Tibial nerve (tissue), 4 donors: Measurements from ENCODE around the gene ZCCHC7. TPM values are rescaled to one million over a fixed set of nuclear protein-coding genes. Genes with fewer than 3 reads are reported as not detected.

Source experiments
- DNase-seq, 2 donors: peaks; one replicate each; pipeline ENCODE4 v3.0.0-alpha.2; 2019; ENCODE audit warnings: low spot score in 2 of 2
- H3K27ac ChIP-seq, 4 donors: fragments of 200-600 bp; sonication (generic) in 3 of 4; one replicate each; pipeline ENCODE4 v1.5.1; 2017 to 2019; ENCODE audit warnings: mild to moderate bottlenecking in 1 of 4
- H3K27me3 ChIP-seq, 2 donors: fragments of 200-600 bp; sonication (generic) in 1 of 2; one replicate each; pipeline versions ENCODE4 v1.5.1 to v1.6.0; 2017 to 2019
- H3K36me3 ChIP-seq, 3 donors: fragments of 200-600 bp; sonication (generic); one replicate each; pipeline ENCODE4 v1.5.1; 2018 to 2019
- H3K4me1 ChIP-seq, 4 donors: fragments of 200-600 bp; sonication (generic) in 3 of 4; one replicate each; pipeline ENCODE4 v1.5.1; 2017 to 2019
- H3K4me3 ChIP-seq, 4 donors: fragments of 200-600 bp; sonication (generic) in 3 of 4; one replicate each; pipeline ENCODE4 v1.5.1; 2017 to 2019; ENCODE audit warnings: mild to moderate bottlenecking in 1 of 4, moderate library complexity in 1 of 4
- H3K9me3 ChIP-seq, 4 donors: fragments of 200-600 bp; sonication (generic) in 3 of 4; one replicate each; pipeline ENCODE4 v1.5.1; 2017 to 2019
- CTCF ChIP-seq, 5 experiments: fragments of 200-600 bp in 3 of 5; fragments of 450-650 bp in 2 of 5; sonication (generic) in 3 of 5; IDR thresholded peaks; one replicate each; pipeline ENCODE4 v1.5.1; 2016 to 2019; ENCODE audit warnings: antibody characterized with exemption in 5 of 5, mild to moderate bottlenecking in 3 of 5, moderate library complexity in 2 of 5
- EP300 ChIP-seq, 2 donors: sonication (generic); formaldehyde crosslinking; IDR thresholded peaks; one replicate each; pipeline ENCODE4 v1.6.1; 2017; ENCODE audit warnings: antibody characterized with exemption in 2 of 2, mild to moderate bottlenecking in 1 of 2
- POLR2A ChIP-seq, 2 donors: fragments of 450-650 bp; IDR thresholded peaks; one replicate each; pipeline ENCODE4 v1.6.1; 2017; ENCODE audit warnings: antibody characterized with exemption in 2 of 2, mild to moderate bottlenecking in 2 of 2, moderate library complexity in 2 of 2
- WGBS, 2 donors: methylation state at CpG; one replicate each; pipeline ENCODE4 v1.1.5; 2018; 5-methylcytosine and 5-hydroxymethylcytosine counted together
- total RNA-seq, 4 donors: library from RNA; depleted of rRNA; stranded (reverse); fragments of >200 nt; gene quantifications; one replicate each; pipeline ENCODE4 v1.1.0, GENCODE V29; 2016

ZCCHC7 gene
- total RNA-seq, 4 donors from 2014 or later: 11.8 to 24.7 (median 18.3) TPM

DNA sequence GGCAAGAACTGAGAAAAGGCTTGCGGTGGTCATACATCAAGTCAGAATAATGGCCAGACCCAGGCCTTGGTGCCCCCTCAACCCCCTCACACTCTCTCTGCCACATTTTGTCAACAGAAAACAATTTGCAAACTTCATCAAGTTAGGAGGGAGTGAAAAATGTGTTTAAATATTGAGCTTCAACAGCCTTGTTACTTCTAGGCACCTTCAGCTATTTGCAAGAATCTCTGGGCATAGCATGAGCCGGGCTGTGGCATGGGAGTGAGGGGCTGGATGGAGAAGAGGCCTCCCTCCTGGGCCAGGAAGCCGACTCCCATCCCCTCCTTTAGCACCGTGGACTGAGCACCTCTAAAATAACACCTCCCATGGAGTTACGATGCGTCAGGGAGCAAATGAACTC lies 249.9 kb downstream of the ZCCHC7 start:
- Histone ChIP-seq H3K27me3 (no peaks in the 10 kb centered on the region), H3K4me3 (no peak overlapping the region), H3K4me1 (no peaks in the 10 kb centered on the region), H3K9me3 (no peaks in the 10 kb centered on the region), H3K36me3 (no peaks in the 10 kb centered on the region), H3K27ac (no peak overlapping the region)
- DNase-seq: no peak
- WGBS, 2 donors: 75 to 78% methylated on average over 6 of the region's 6 CpGs
- TF ChIP-seq CTCF (IDR thresholded peaks at IDR 0.05) (no peak), EP300 (IDR thresholded peaks at IDR 0.05) (no peak), POLR2A (IDR thresholded peaks at IDR 0.05) (no peak)

DNA sequence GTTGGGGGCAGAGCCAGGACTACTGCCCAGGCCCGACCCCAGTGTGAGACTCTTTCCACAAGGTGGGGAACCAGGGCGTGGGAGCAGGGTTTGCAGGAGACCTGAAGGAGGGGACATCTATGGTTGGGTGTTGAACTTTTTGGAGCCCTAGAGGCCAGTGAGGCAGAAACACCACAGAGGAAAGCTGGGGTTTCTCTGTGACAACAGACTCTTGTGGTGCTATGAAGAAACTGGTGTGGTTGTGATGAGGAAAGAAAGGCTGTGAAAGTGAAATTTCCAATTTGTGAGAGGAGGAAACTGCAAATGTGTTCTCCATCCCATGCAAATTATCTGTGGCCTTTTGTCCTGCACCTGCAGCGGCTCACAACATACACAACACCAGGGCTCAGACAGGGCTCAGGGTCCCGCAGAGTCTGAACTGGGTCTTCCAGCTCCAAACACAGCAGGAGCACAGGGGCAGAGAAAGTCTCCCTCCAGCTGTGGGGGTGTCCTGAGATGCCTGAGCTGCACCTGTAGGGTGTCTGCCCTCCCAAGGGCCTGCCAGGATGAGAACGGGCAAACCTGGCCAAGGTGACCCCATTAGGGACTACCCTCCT lies 250.7 kb downstream of the ZCCHC7 start:
- Histone ChIP-seq H3K27ac (peak overlapping the region in 1 of 4 donors; percentile 26), H3K36me3 (no peaks in the 10 kb centered on the region), H3K4me3 (no peak overlapping the region), H3K27me3 (no peaks in the 10 kb centered on the region), H3K4me1 (no peaks in the 10 kb centered on the region), H3K9me3 (no peaks in the 10 kb centered on the region)
- no peak for TF ChIP-seq EP300 (IDR thresholded peaks at IDR 0.05)
- TF ChIP-seq POLR2A (IDR thresholded peaks at IDR 0.05): no peak
- TF ChIP-seq CTCF (IDR thresholded peaks at IDR 0.05): no peak
- 76 to 83% methylated on average over 5 of the region's 5 CpGs for WGBS, 2 donors
- no peak for DNase-seq

DNA sequence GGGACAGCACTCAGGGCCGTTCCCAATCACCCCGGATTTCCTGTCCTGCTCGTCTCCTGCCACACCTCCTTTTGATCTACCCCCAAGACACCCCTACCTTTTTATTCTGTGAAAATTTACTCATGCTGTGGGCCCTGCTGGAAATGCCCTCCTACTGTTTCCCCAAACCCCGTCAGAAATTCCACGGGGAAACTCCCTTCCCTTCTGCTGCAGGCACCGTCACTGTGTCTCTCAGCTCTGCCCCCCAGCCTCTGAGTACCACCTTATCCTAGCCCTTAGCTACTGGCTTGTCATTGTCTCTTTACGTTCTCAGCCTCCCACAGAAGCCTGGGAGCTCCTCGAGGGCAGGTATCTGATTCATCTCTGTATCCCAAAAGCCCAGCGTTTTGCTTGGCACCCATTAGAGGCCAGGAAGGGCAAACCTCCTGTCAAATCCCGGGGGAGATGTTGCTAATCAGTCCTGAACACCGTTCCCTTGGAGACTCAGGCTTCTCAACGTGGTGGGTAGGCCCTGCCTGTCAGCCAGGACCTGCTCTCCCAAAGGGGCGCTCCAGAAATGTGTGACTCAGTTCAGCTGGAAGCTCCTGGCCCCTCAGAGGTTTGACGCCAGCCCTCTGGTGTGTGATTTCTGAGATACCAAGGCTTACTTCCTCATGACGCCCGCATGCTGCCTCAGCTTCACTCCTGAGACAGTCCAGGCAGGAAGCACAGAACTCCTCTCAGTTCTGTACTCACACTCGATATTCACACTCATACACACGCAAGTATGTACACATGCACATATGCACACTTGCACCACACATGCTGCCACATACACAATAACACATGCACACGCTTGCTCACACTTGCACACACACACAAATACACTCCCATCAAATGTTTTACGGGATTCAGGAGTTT lies 251.4 kb downstream of the ZCCHC7 start:
- TF ChIP-seq EP300 (IDR thresholded peaks at IDR 0.05) (no peak), POLR2A (IDR thresholded peaks at IDR 0.05) (no peak), CTCF (IDR thresholded peaks at IDR 0.05) (no peak)
- Histone ChIP-seq H3K4me3 (no peak overlapping the region), H3K9me3 (no peaks in the 10 kb centered on the region), H3K27ac (peak overlapping the region in 1 of 4 donors; percentile 26), H3K4me1 (no peaks in the 10 kb centered on the region), H3K36me3 (no peaks in the 10 kb centered on the region), H3K27me3 (no peaks in the 10 kb centered on the region)
- DNase-seq: no peak
- 64 to 65% methylated on average over 20 of the region's 20 CpGs for WGBS, 2 donors

GRCh38 chr9:37372839-37373238 lies 252.5 kb downstream of the ZCCHC7 start:
- TF ChIP-seq POLR2A (IDR thresholded peaks at IDR 0.05) (no peak), EP300 (IDR thresholded peaks at IDR 0.05) (no peak), CTCF (IDR thresholded peaks at IDR 0.05) (no peak)
- Histone ChIP-seq H3K4me1 (no peaks in the 10 kb centered on the region), H3K27me3 (no peaks in the 10 kb centered on the region), H3K4me3 (no peak overlapping the region), H3K27ac (no peak overlapping the region), H3K9me3 (no peaks in the 10 kb centered on the region), H3K36me3 (no peaks in the 10 kb centered on the region)
- no peak for DNase-seq
- 77 to 81% methylated on average over 3 of the region's 3 CpGs for WGBS, 2 donors

- no peaks in the 10 kb centered on the region for H3K9me3 ChIP-seq
- WGBS, 2 donors: 82 to 96% methylated on average over 1 of the region's 1 CpG
- no peak for DNase-seq
- no peaks in the 10 kb centered on the region for H3K36me3 ChIP-seq
- H3K4me3 ChIP-seq: no peak overlapping the region
- no peaks in the 10 kb centered on the region for H3K4me1 ChIP-seq
- no peaks in the 10 kb centered on the region for H3K27me3 ChIP-seq
- TF ChIP-seq EP300 (IDR thresholded peaks at IDR 0.05): no peak
- TF ChIP-seq CTCF (IDR thresholded peaks at IDR 0.05): no peak
- no peak for TF ChIP-seq POLR2A (IDR thresholded peaks at IDR 0.05)
- H3K27ac ChIP-seq: no peak overlapping the region
These were observed 253.2 kb downstream of the ZCCHC7 start for GRCh38 chr9:37373621-37374020.
